ENCODE results near the gene TMEM53.

DNA sequence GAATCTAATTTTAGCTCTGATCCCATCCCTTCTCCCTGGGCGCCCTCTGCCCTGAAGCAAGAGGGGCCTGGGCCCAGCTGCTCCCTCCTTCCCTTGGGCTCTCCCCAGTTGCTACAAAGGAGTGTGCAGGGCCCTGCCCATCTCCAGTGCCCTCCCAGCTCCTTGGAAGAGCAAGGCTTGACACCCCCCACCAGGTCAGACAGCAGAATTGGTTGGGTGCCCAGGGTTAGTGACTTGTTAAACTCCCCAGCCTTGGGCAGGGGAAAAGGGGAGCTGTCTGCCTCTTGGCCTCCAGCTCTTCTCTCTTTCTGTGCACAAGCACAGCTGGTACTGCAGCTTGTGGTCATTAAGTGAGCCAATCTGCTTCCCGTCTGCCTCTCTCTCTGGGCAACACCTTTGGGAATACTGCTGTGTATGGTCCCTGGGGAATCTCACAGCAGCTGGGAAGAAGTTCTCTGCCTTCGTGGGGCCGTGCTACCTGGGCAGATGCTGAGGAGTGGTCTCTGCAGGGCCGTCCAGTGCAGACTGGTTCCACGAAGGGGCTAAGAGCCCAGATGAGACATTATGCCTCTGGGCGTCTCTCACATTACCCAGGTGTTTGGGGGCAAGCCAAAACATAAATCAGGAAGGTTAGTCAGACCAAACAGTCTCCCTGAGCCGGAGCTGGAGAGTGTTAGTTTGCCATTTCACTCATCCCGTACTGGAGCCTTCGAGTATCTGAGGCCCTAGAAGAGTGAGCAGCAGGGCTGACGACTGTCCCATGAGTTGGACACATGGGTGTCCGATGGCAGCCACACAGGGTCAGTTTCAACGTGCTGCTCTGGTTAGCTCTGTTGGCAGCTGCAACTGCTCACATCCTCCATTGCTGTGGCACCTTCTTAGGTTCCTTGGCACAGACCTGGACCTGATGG lies 37.3 kb downstream of the TMEM53 start:
- TF ChIP-seq, protein P1, sequence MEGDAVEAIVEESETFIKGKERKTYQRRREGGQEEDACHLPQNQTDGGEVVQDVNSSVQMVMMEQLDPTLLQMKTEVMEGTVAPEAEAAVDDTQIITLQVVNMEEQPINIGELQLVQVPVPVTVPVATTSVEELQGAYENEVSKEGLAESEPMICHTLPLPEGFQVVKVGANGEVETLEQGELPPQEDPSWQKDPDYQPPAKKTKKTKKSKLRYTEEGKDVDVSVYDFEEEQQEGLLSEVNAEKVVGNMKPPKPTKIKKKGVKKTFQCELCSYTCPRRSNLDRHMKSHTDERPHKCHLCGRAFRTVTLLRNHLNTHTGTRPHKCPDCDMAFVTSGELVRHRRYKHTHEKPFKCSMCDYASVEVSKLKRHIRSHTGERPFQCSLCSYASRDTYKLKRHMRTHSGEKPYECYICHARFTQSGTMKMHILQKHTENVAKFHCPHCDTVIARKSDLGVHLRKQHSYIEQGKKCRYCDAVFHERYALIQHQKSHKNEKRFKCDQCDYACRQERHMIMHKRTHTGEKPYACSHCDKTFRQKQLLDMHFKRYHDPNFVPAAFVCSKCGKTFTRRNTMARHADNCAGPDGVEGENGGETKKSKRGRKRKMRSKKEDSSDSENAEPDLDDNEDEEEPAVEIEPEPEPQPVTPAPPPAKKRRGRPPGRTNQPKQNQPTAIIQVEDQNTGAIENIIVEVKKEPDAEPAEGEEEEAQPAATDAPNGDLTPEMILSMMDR (conservative IDR thresholded peaks at IDR 0.05) = no peak
- TF ChIP-seq ZFX (IDR thresholded peaks at IDR 0.05) = no peak

Data from C4-2B (cell line).